NCI-H2171 (cell line): ENCODE results near the gene PTPN14.

Source experiments
- DNase-seq: peaks from one replicate; lab custom pipeline; 2025; lab: John Stamatoyannopoulos, UW

PTPN14 gene

GRCh38 chr1:214331827-214332423, 219.5 kb downstream of the PTPN14 start:
- DNase-seq = no peak

- no peak for DNase-seq
These were observed 220.2 kb downstream of the PTPN14 start for GRCh38 chr1:214331180-214331579.

DNA sequence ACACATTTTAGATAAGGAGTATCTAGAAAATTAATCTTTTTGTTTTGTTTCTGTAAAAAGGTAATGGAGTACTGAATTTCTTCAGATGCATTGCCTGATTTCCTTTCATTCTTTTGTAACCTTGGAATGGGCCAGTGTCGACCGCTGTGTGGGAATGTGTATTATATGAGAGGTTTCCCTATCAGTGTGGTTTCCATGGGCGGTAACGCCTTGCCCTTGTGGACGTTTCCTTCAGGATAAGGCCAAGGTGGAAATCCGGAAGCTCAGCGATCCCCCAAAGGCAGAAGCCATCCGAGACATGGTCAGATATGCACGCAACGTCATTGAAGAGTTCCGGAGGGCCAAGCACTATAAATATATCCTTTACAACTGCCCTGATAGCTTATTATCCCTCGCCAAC, 220.7 kb downstream of the PTPN14 start:
- no peak for DNase-seq

DNA sequence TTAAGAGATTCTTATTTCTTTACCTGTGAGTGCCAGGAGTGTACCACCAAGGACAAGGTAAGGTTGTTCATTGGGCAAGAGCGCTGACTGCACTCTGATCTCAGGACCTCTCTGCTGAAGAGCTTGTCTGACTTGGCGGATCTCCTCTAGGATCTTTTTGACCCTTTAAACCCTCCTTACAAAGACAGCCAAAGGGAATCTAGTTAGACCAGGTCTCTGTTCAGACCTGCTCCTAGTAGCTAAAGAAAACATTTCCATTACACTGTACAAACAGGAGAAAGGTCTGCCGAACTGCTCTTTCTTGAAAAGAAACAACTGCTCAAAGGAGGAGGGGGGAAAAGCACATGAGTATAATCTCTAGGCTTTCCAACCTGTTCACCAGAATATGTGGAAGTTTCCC, 221.2 kb downstream of the PTPN14 start:
- DNase-seq = no peak

GRCh38 chr1:214329470-214330220, 221.8 kb downstream of the PTPN14 start:
- DNase-seq = no peak

GRCh38 chr1:214328770-214329469, 222.5 kb downstream of the PTPN14 start:
- DNase-seq = peak; percentile 75

DNA sequence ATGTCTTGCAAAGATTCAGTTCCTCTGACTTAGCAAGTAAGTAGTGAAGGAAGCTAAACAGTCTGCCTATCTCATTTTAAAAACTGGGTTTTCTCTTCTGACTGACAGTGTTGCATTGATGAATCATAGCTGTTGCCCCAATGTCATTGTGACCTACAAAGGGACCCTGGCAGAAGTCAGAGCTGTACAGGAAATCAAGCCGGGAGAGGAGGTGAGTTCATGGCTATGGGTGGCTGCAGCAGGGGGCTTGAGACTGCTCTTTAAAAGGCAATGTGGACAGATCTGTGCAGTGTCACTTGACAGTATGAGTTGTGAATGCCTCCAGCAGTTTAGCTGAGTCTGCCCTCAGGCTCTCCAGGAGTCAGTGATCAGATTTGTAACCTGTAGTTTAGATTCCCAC, 223.9 kb downstream of the PTPN14 start:
- DNase-seq = no peak

GRCh38 chr1:214326406-214326805, 225.0 kb downstream of the PTPN14 start:
- DNase-seq = no peak

DNA sequence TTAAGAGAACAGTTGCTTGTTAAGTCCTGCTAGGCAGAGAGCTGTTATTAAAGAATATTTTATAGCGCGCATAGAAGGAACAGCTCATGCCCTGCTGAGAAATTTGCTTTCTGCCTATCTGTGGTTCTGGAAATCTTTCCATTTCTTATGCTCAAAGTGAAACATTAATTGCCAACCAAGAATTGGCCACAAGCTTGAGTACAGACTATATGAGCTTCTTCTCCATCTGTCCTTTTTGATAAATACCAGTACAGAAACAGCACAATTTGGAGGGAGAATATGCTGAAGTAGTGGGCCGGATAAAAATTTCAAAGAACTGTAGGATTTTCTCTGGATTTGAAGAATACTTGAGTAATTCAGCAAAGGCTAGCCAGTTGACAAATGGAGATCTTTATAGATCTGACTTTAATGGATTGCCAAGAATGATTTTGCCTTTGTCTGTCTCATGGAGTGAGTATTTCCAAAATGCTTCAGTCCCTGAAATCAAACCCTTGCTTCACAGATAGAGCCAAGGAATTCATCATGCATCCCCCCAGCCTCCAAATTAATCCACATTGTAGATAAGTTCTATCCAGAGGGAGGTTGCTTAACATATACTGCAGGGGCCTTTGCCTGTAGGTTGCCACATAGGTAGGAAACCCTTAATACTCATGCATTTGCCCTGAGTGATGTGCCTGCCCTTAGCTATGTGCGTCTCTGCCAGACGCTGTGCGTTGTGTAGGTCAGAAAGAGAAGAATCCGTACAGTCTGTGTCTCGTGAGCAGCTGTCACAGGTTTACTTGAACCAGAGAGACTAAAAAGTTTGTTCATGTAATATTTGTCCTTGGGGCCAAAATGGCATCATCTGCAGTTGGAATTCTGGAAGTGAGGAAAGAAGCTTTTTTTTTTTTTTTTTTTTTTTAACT, 226.3 kb downstream of the PTPN14 start:
- DNase-seq = no peak

GRCh38 chr1:214321705-214322453, 229.5 kb downstream of the PTPN14 start:
- DNase-seq = no peak

GRCh38 chr1:214319938-214320337, 231.5 kb downstream of the PTPN14 start:
- no peak for DNase-seq

DNA sequence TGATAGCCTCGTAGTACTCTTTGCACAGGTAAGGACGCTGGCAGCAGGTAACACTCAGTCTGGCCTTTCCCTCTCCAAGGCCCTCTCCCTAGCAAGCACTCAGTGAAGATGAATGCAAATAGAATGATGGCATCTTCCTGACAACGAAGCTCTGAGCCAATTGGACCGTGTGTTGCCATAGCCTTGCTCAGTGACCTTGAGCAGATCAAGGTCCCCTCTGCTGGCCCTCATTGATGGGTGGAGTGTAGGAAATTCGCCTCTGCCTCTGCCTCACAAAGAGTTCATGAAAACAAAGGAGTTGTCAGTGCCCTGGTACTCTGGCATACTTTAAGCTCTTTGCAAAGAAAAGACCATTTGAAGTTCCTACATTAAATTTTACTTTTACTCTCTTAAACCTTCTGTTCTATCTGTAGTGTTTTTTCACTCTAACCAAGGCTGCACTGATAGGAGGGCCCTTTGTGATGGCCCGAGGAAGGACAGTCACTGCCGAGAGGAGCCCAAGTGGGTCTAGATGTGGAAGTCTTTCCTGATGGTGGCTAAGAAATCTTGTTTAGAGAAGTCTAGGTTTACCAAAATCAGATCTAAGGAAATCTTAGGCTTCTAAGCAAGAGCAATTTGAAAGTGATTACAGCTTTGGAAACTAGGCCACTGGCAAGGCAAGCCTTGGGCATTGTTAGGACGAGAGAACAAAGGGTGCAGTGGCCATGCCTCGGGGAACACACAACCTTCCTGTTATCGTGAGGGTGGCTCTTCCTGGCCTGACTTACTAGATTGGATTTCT, 232.3 kb downstream of the PTPN14 start:
- DNase-seq = no peak

DNA sequence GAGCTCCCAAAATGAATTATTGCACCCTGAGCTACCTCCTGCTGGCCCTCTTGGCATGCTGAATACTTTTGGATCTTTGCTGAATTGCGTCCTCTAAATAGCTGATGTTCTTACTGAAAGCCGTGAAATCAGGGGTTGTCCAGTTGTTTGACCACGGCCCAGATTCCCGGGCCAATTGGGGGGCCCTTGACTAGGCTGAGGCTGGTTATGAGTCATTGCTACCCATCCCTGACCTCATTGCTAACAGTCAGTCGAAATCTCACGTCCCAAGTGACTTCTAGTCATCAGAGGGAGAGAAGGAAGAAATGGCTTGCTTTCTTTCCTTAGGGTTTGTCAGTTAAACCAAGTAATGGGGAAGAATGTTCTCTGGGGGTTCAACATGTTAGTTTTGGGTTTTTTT, 233.0 kb downstream of the PTPN14 start:
- DNase-seq = no peak

GRCh38 chr1:214317734-214318133, 233.7 kb downstream of the PTPN14 start:
- DNase-seq = no peak

- no peak for DNase-seq
These were observed 234.1 kb downstream of the PTPN14 start for GRCh38 chr1:214317300-214317699.

DNA sequence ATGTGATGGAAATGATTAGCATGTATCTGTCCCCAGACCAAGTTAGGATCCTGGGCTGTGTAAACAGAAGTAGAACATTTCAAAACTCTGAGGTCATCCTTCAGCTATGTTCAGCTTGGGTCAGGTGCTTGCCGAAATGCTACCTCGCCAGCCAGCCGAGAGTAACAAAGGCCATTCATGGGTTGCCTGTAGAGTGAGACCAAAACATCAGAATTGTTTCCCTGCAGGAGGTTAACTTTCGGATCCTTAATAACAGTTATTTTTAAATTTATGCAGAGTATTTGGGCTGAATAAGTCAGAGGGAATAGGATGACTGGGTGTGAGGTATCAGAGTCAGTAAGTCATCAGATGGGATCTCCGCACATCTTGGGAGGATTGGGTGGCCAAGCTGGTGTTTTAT, 234.8 kb downstream of the PTPN14 start:
- DNase-seq = no peak

DNA sequence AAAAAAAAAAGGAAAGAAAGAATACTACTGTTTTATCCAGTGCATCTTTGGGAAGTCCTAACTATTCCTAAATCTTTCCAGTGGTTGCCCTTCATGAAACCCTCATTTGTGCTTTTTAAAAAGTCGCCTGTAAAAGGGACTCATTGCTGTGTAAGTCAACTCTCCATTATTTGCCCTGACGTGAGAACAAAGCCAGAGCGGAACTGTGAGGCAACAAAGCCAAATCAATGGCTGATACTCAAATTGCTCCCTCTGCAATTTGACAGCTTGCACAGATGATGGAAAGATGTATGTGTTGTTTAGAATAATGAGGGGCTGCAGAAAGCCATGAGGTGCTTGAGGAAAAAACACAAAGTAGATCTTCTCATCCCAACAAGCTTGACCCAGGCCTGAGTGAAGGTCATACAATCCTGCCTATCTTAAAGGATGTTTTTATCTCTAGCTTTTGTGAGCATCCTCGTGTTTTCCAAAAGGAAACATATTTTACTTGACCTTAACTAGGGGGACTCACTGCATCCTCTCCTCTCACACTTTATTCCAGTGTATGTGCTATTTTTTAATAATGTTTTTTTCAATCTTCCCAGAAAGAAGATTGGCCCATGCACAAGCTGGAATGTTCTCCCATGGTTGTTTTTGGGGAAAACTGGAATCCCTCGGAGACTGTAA, 237.1 kb downstream of the PTPN14 start:
- DNase-seq = no peak

DNA sequence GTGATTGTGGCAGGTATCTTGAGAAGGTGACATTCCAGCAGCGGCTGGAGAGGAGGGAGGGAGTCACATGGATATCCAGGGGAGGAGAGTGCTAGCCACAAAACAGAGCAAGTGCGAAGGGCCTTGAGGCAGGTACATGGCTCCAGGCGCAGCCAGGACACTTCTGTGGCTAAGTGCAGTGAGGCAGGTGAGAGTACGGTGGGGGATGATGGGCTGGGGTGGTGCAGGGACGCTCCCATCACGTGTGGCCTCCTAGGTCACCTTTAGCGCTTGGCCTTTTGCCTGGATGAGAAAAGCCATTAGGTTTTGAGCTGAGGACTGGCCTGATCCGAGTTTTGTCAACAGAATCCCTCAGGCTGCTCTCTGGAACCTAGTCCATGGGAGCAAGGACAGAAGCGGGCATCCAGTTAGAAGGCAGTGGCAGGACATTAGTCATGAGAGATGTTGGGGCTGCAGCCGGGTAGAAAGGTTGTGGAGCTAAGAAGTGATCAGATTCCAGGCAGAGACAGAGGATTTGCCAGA, 238.8 kb downstream of the PTPN14 start:
- DNase-seq = no peak

DNA sequence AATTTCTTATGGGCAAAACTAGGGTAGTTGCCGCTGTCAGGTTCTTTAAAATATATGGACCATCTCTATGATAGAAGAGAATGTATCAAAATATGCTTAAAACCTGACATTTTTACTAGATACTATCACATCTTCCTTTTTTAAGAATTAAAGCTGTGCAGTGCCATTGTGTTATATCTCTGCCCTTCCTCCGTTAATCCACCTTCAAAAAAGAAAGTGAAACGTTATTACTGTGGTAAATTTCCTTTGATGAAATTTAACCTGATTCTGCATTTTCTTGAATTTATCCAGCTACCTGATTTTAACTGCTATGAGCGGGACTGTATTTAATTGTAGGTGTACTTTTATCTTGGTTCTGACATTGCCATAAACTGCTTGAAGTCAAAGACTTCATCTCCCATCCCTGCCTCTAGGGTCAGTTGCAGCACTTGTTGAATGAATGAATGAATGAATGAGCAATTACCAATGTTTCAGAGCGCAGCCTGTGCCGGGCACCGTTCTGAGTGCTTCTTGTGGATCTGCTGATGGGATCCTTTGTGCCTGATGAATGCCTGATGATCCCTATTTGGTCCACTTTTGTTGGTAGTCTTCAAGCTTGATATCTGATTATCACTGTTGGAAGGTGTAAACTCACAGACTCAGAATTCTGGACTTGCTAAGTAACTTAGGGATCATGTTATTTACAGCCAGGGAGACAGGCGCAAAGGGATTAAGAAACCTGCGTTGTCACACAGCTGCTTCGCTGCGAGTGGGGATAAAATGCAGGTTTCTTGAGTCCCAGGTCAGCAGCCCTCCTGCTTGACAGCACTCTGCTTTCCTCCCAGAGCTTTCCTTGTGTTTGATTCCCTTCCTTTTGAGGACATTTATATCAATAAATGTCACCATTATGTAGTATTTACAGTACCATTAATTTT, 240.4 kb downstream of the PTPN14 start:
- no peak for DNase-seq
